Endothelial cell of umbilical vein (primary cell): ENCODE results near the gene KIF3B. TPM values are rescaled to one million over a fixed set of nuclear protein-coding genes. Genes with fewer than 3 reads are reported as not detected.
"Not testable (repeated sequence)": the region's sequence is repeated elsewhere in the genome, so short reads cannot be mapped to it uniquely, and the experiment has no call there.

Experiments
- BruUV-seq: library from RNA; stranded (reverse); fragments of 400-500 nt; replicated peaks from 2 replicates; lab custom pipeline; 2021; lab: Mats Ljungman, UMichigan
- CTCF ChIA-PET: fragments of 300-600, 350-600 bp; sonication (Branson Sonifier 250); formaldehyde crosslinking; loops from one replicate; lab custom pipeline; 2021; ENCODE audit warnings: antibody characterized with exemption, inconsistent platforms; lab: Charles Lee
- POLR2A ChIA-PET: fragments of 300-600, 350-600 bp; sonication (Branson Sonifier 250); formaldehyde crosslinking; loops from one replicate; lab custom pipeline; 2021; ENCODE audit warnings: antibody characterized with exemption, inconsistent platforms; lab: Charles Lee
- DNase-seq: peaks from one replicate; pipeline ENCODE4 v3.0.0-alpha.2; 2011; ENCODE audit warnings: low read depth, low spot score
- FAIRE-seq: peaks from 2 replicates; lab custom pipeline; 2011; peaks lifted over from hg19 to GRCh38; lab: Jason Lieb, UNC
- H2AFZ ChIP-seq: 2 replicates; pipeline ENCODE4 v1.6.0; 2012; ENCODE audit warnings: low read depth, low read length, control low read depth, inconsistent platforms
- H3K27ac ChIP-seq: 2 replicates; pipeline ENCODE4 v1.5.1; 2011; ENCODE audit warnings: low read depth, mild to moderate bottlenecking, control low read depth, low read length, moderate library complexity; ENCODE audit not compliant: insufficient read depth
- H3K27me3 ChIP-seq, 2 experiments: 2 replicates each; pipeline versions ENCODE4 v1.6.0 to v1.6.1; 2011; ENCODE audit warnings: low read length in 2 of 2, mixed read lengths in 1 of 2; ENCODE audit not compliant: control insufficient read depth in 2 of 2, insufficient read depth in 2 of 2
- H3K36me3 ChIP-seq, 2 experiments: 2 replicates in 1 of 2; 3 replicates in 1 of 2; pipeline ENCODE4 v1.5.1; 2011; ENCODE audit warnings: low read length in 2 of 2, mild to moderate bottlenecking in 1 of 2, moderate library complexity in 1 of 2; ENCODE audit not compliant: control insufficient read depth in 2 of 2, insufficient read depth in 2 of 2; ENCODE audit errors: extremely low read depth in 1 of 2
- H3K4me1 ChIP-seq: 3 replicates; pipeline ENCODE4 v1.5.1; 2011; ENCODE audit warnings: mild to moderate bottlenecking, low read length; ENCODE audit not compliant: control insufficient read depth, insufficient read depth; ENCODE audit errors: extremely low read depth
- H3K4me2 ChIP-seq: 2 replicates; pipeline ENCODE4 v1.6.1; 2011; ENCODE audit warnings: low read length, control low read depth, mixed read lengths; ENCODE audit not compliant: insufficient read depth
- H3K4me3 ChIP-seq, 3 experiments: fragments of 200-600 bp in 1 of 3; sonication (generic), shearing (Covaris generic) in 1 of 3; replicated peaks in 1 of 3; 2 replicates each; pipeline ENCODE4 v1.5.1; 2011 to 2016; ENCODE audit warnings: control low read depth in 3 of 3, low read length in 3 of 3, mild to moderate bottlenecking in 2 of 3, inconsistent platforms in 1 of 3, low read depth in 1 of 3, moderate library complexity in 1 of 3; ENCODE audit not compliant: insufficient read depth in 1 of 3
- H3K79me2 ChIP-seq: 2 replicates; pipeline ENCODE4 v1.6.0; 2012; ENCODE audit warnings: low read length, inconsistent platforms; ENCODE audit not compliant: control insufficient read depth, insufficient read depth
- H3K9ac ChIP-seq: replicated peaks from 2 replicates; pipeline ENCODE3; 2011; ENCODE audit warnings: low read length, control low read depth; ENCODE audit not compliant: insufficient read depth; ENCODE audit errors: extremely low read depth
- H3K9me1 ChIP-seq: replicated peaks from 3 replicates; pipeline ENCODE4 v1.6.0; 2011; ENCODE audit warnings: mild to moderate bottlenecking, low read length; ENCODE audit not compliant: control insufficient read depth, insufficient read depth; ENCODE audit errors: extremely low read depth
- H3K9me3 ChIP-seq: replicated peaks from 2 replicates; pipeline ENCODE4 v1.5.1; 2012; ENCODE audit warnings: low read length, inconsistent platforms; ENCODE audit not compliant: control insufficient read depth, insufficient read depth
- H4K20me1 ChIP-seq: replicated peaks from 2 replicates; pipeline ENCODE3; 2011; ENCODE audit warnings: mild to moderate bottlenecking, low read length; ENCODE audit not compliant: control insufficient read depth, insufficient read depth; ENCODE audit errors: extremely low read depth
- CTCF ChIP-seq, 2 donors: IDR thresholded peaks; 1 replicate in 1 of 2; 2 replicates in 1 of 2; pipeline ENCODE4 v1.5.1; 2011; ENCODE audit warnings: low read length in 2 of 2, mild to moderate bottlenecking in 2 of 2, moderate library complexity in 2 of 2, control low read depth in 1 of 2, inconsistent platforms in 1 of 2, low read depth in 1 of 2; ENCODE audit not compliant: insufficient read depth in 1 of 2; ENCODE audit errors: extremely low read depth in 1 of 2
- EZH2 ChIP-seq: IDR thresholded peaks from 2 replicates; pipeline ENCODE4 v1.6.1; 2012; ENCODE audit warnings: borderline replicate concordance, low read depth, mild to moderate bottlenecking, moderate library complexity, low read length, inconsistent platforms; ENCODE audit not compliant: severe bottlenecking
- FOS ChIP-seq: IDR thresholded peaks from 2 replicates; pipeline ENCODE4 v1.6.1; 2011; ENCODE audit warnings: mild to moderate bottlenecking, low read length, moderate library complexity, borderline replicate concordance; ENCODE audit not compliant: insufficient read depth
- GATA2 ChIP-seq: IDR thresholded peaks from 2 replicates; pipeline ENCODE4 v1.7.0; 2011; ENCODE audit warnings: low read depth, mild to moderate bottlenecking, moderate library complexity, mixed read lengths, low read length; ENCODE audit not compliant: insufficient read length, insufficient read depth
- JUN ChIP-seq: IDR thresholded peaks from 2 replicates; pipeline ENCODE4 v1.6.1; 2011; ENCODE audit warnings: borderline replicate concordance, low read depth; ENCODE audit not compliant: insufficient read length, insufficient read depth
- MAX ChIP-seq: IDR thresholded peaks from 2 replicates; pipeline ENCODE4 v1.6.1; 2011; ENCODE audit not compliant: insufficient read depth, insufficient read length
- MYC ChIP-seq: IDR thresholded peaks from one replicate; pipeline ENCODE4 v1.6.1; 2011; ENCODE audit warnings: mild to moderate bottlenecking, low read depth, low read length
- POLR2A ChIP-seq: IDR thresholded peaks from 2 replicates; pipeline ENCODE4 v1.6.1; 2012; ENCODE audit warnings: low read depth, mild to moderate bottlenecking, control low read depth, low read length
- POLR2AphosphoS5 ChIP-seq: IDR thresholded peaks from 2 replicates; pipeline ENCODE4 v1.6.1; 2012; ENCODE audit warnings: low read depth, mild to moderate bottlenecking, control low read depth, low read length, moderate library complexity; ENCODE audit not compliant: insufficient read depth
- dilution Hi-C: fragments of 300-500 bp; cut with MboI; formaldehyde crosslinking; loops from one replicate; pipeline ENCODE4 v1.15.0; 2019; ENCODE audit warnings: low sequenced_read_pairs; ENCODE audit not compliant: extremely low pct_ligation_motif_present
- intact Hi-C: fragments of 100-400 bp; cut with micrococcal nuclease; formaldehyde crosslinking; loops from one replicate; pipeline ENCODE4 v1.10.0; 2022
- polyA plus RNA-seq, 4 experiments: library from polyadenylated mRNA; depleted of rRNA in 3 of 4; stranded (reverse) in 3 of 4; unstranded in 1 of 4; fragments of >200 nt; gene quantifications; 2 replicates each; pipeline versions ENCODE4 v1.2.1 to v1.2.3, GENCODE V29; 2011 to 2012; ENCODE audit warnings: missing spikeins in 1 of 4
- total RNA-seq: library from RNA; stranded (reverse); gene quantifications from 2 replicates; pipeline ENCODE4 v1.2.3, GENCODE V29; 2021

KIF3B gene
- total and polyA plus RNA-seq, 2 donors (not counting 3 experiments of a cell fraction or from before 2014, with no cell fraction given), result 14.5 to 25.1 TPM

- Histone ChIP-seq H3K36me3 (no peaks in the 10 kb centered on the region), H3K9me3 (no peaks in the 10 kb centered on the region), H3K27me3 (no peaks in the 10 kb centered on the region), H3K4me2 (peak overlapping the region; percentile 55), H3K9me1 (no peaks in the 10 kb centered on the region), H3K4me3 (no peak overlapping the region), H3K4me1 (peaks cover 10% of the 10 kb centered on the region), H3K9ac (no peak overlapping the region), H2AFZ (no peak overlapping the region), H3K79me2 (peaks cover 50% of the 10 kb centered on the region), H4K20me1 (no peaks in the 10 kb centered on the region), H3K27ac (peak overlapping the region; percentile 42)
- no TSS peak for BruUV-seq
- ChIA-PET POLR2A (interaction anchor here (0.7 kb wide), 2 partner anchors 27 to 40 kb away, joined by 3 to 6 read pairs; no protein-coding TSS in a partner anchor), CTCF (interaction anchor here (1.2 to 1.4 kb wide), 3 partner anchors 11 to 15 kb away, joined by 3 to 5 read pairs (median 3); no protein-coding TSS in a partner anchor)
- intact Hi-C loops, result no loop called here
- peak; percentile 54 for DNase-seq
- peak; percentile 4 for FAIRE-seq
- TF ChIP-seq POLR2AphosphoS5 (no peak), GATA2 (no peak), JUN (no peak), MAX (no peak), MYC (no peak), CTCF (IDR thresholded peaks at IDR 0.05; ENCODE audit: extremely low read depth in 1 of 2, insufficient read depth in 1 of 2, low read depth in 1 of 2, low read length in 2 of 2) (no peak), EZH2 (no peak), POLR2A (no peak), FOS (no peak)
- dilution Hi-C loops, result no loop called here
Measured at GRCh38 chr20:32378461-32378860, 101.0 kb downstream of the KIF3B start.

- peaks cover 52% of the 10 kb centered on the region for H3K79me2 ChIP-seq
- H3K9ac ChIP-seq, H3K9me3 ChIP-seq, POLR2A ChIA-PET, DNase-seq, H3K4me3 ChIP-seq, H3K9me1 ChIP-seq, intact Hi-C loops, H3K36me3 ChIP-seq, H3K27ac ChIP-seq, BruUV-seq, H4K20me1 ChIP-seq, FAIRE-seq, dilution Hi-C loops, H2AFZ ChIP-seq, H3K4me2 ChIP-seq, H3K27me3 ChIP-seq, CTCF ChIA-PET, H3K4me1 ChIP-seq: not testable (repeated sequence)
Measured at GRCh38 chr20:32380037-32380436, 102.6 kb downstream of the KIF3B start.
